ENCODE measurements around the gene PAX4. TPM values are rescaled to one million over a fixed set of nuclear protein-coding genes. Genes with fewer than 3 reads are reported as not detected.

The PAX4 gene
- polyA plus RNA-seq, 1 of the 3 experiments (the other 2 are of a cell fraction), result not detected

DNA sequence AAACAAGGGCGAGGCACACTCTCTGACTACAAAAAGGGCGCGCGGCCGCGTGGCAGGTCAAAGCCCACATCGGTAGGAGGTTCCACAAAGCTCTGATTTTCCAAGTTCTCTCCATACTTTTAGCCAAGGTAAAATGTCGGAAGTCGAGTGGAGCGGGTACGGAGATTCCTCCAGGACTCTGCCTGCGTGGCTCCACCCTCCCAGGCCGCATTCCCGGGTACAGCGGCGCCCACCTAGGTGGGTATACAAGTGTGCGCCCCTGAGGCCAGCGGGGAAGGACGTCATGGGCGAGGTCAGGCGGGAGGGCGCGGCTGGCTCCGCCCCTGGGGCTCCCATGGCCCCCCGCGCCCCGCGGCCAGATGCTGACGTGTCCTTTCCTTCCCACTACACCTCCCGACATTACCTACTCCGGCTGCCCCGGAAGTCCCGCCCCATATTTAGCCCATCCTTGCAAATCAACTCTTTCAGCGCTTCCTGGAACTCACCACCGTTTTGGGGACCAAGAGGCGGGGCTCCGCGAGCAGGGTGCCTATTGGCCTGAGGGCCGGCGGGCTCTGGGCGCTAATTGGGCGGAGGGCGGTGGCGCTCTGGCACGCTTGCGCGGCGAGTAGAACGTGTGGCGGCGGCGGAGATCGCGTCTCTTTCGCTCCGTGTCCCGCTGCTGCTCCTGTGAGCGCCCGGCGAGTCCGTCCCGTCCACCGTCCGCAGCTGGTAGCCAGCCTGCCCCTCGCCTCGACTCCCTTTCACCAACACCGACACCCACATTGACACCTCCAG, 33.8 kb upstream of the PAX4 start, which contains the start of gene SND1 (continued):
- TF ChIP-seq RCOR1 (IDR thresholded peaks at IDR 0.05; ENCODE audit: low read length) (peak; percentile 55; the same call in 1 of the 2 replicates), RXRA (IDR thresholded peaks at IDR 0.05; ENCODE audit: borderline replicate concordance, low read depth) (no peak), PBX3 (IDR thresholded peaks at IDR 0.05) (no peak; the same call in 1 of the 2 replicates), RFX5 (IDR thresholded peaks at IDR 0.05; ENCODE audit: low read length) (peak; percentile 17; the same call in 1 of the 2 replicates), MEF2A (IDR thresholded peaks at IDR 0.05; ENCODE audit: borderline replicate concordance, low read depth) (no peak), FOSL2 (IDR thresholded peaks at IDR 0.05; ENCODE audit: borderline replicate concordance, low read depth) (no peak)
- TF ChIP-seq, protein P1, sequence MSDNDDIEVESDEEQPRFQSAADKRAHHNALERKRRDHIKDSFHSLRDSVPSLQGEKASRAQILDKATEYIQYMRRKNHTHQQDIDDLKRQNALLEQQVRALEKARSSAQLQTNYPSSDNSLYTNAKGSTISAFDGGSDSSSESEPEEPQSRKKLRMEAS (IDR thresholded peaks at IDR 0.05; ENCODE audit: low read depth), result peak; percentile 83; the same call in 1 of the 2 replicates
- TF ChIP-seq, protein P2, sequence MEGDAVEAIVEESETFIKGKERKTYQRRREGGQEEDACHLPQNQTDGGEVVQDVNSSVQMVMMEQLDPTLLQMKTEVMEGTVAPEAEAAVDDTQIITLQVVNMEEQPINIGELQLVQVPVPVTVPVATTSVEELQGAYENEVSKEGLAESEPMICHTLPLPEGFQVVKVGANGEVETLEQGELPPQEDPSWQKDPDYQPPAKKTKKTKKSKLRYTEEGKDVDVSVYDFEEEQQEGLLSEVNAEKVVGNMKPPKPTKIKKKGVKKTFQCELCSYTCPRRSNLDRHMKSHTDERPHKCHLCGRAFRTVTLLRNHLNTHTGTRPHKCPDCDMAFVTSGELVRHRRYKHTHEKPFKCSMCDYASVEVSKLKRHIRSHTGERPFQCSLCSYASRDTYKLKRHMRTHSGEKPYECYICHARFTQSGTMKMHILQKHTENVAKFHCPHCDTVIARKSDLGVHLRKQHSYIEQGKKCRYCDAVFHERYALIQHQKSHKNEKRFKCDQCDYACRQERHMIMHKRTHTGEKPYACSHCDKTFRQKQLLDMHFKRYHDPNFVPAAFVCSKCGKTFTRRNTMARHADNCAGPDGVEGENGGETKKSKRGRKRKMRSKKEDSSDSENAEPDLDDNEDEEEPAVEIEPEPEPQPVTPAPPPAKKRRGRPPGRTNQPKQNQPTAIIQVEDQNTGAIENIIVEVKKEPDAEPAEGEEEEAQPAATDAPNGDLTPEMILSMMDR (IDR thresholded peaks at IDR 0.05), result no peak

DNA sequence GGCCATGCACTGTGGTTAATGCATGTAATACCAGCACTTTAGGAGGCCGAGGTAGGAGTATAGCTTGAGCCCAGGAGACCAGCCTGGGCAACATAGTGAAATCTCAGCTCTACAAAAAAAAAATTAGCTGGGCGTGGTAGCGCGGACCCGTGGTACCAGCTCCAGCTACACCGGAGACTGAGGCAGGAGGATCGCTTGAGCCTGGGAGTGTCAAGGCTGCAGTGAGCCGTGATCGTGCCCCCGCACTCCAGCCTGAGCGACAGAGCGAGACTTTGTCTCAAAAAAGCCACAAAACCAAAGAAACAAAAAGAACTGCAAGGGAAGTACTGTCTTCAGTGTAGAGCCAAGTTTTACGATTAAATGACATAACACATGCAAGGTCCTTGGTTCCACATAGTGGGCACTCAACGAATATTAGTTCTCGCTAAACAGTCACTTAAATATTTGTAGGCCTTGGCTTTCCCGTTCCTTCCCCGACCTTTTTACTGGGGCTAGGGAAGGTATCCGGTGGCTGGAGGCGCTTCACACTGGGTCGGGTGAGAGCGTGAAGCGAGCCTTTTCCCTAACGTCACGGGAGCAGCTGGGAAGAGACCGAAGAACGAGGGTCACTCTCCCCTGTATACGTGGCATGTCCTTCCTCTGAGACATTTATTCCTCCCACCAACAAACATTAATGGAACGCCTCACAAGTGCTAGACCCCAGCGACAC, 33.1 kb upstream of the PAX4 start:
- POLR2A ChIA-PET, result interaction anchor here (0.8 to 1.8 kb wide), 2 partner anchors 62 to 65 kb away, joined by 5 read pairs; partner anchors contain the start of gene ARF5
- DNase-seq, result peak; percentile 62
- peak overlapping the region; percentile 74 for H3K4me2 ChIP-seq
- H3K4me3 ChIP-seq (ENCODE audit: low read depth in 2 of 2, low read length in 1 of 2), result peak overlapping the region; percentile 84 to 95
- peak overlapping the region; percentile 90 for H2AFZ ChIP-seq (ENCODE audit: low read depth)
- H3K4me1 ChIP-seq (ENCODE audit: control insufficient read depth in 1 of 2, insufficient read depth in 2 of 2, low read depth in 1 of 2, low read length in 1 of 2), result peaks cover 21 to 28% of the 10 kb centered on the region in 2 experiments
- H3K79me2 ChIP-seq (ENCODE audit: insufficient read depth), result peaks cover 39% of the 10 kb centered on the region
- no peaks in the 10 kb centered on the region for H3F3A ChIP-seq (replicated peaks; ENCODE audit: insufficient read depth)
- H4K20me1 ChIP-seq (ENCODE audit: insufficient read depth), result peaks cover 29% of the 10 kb centered on the region
- no peaks in the 10 kb centered on the region for H3K9me2 ChIP-seq
- peak overlapping the region; percentile 82 to 92 for H3K27ac ChIP-seq (ENCODE audit: low read depth in 2 of 2, low read length in 1 of 2)
- CTCF ChIA-PET, result interaction anchor here (1.0 to 1.2 kb wide), 2 partner anchors 62 to 559 kb away, joined by 3 read pairs; no protein-coding TSS in a partner anchor
- no peaks in the 10 kb centered on the region for H3K9me3 ChIP-seq
- H3K27me3 ChIP-seq (ENCODE audit: insufficient read depth), result no peaks in the 10 kb centered on the region
- peak overlapping the region; percentile 82 for H3K9ac ChIP-seq
- peaks cover 0 to 8% of the 10 kb centered on the region in 2 experiments for H3K36me3 ChIP-seq (replicated peaks in 1 of 2; ENCODE audit: control insufficient read depth in 1 of 2, insufficient read depth in 2 of 2, low read length in 1 of 2)
- 65% methylated on average over 28 of the region's 29 CpGs for WGBS (ENCODE audit: low lambda C conversion rate)
- TF ChIP-seq FOXM1 (IDR thresholded peaks at IDR 0.05; ENCODE audit: low read depth), result no peak
- no peak for TF ChIP-seq MEF2A (IDR thresholded peaks at IDR 0.05; ENCODE audit: borderline replicate concordance, low read depth)
- TF ChIP-seq GABPA (IDR thresholded peaks at IDR 0.05; ENCODE audit: low read depth), result no peak
- TF ChIP-seq ELF1 (IDR thresholded peaks at IDR 0.05), result no peak
- no peak for TF ChIP-seq SMC3 (IDR thresholded peaks at IDR 0.05; ENCODE audit: low read depth, low read length)
- no peak for TF ChIP-seq JUND (IDR thresholded peaks at IDR 0.05)
- TF ChIP-seq, protein P3, sequence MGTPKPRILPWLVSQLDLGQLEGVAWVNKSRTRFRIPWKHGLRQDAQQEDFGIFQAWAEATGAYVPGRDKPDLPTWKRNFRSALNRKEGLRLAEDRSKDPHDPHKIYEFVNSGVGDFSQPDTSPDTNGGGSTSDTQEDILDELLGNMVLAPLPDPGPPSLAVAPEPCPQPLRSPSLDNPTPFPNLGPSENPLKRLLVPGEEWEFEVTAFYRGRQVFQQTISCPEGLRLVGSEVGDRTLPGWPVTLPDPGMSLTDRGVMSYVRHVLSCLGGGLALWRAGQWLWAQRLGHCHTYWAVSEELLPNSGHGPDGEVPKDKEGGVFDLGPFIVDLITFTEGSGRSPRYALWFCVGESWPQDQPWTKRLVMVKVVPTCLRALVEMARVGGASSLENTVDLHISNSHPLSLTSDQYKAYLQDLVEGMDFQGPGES (IDR thresholded peaks at IDR 0.05; ENCODE audit: low read depth, low read length), result no peak
- no peak for TF ChIP-seq YY1 (IDR thresholded peaks at IDR 0.05; ENCODE audit: low read depth)
- no peak for TF ChIP-seq ZBTB33 (IDR thresholded peaks at IDR 0.05; ENCODE audit: borderline replicate concordance, low read depth)
- TF ChIP-seq REST (IDR thresholded peaks at IDR 0.05; ENCODE audit: low read depth, low read length), result no peak
- TF ChIP-seq RAD21 (IDR thresholded peaks at IDR 0.05; ENCODE audit: low read length), result no peak
